PC-3 (cell line): ENCODE measurements around the gene ZNF513. TPM values are rescaled to one million over a fixed set of nuclear protein-coding genes. Genes with fewer than 3 reads are reported as not detected.

Source experiments
- ATAC-seq: fragments of 200-7000 bp; cut with Tn5 transposase; 2 replicates; pipeline ENCODE4 v1.9.1; 2020; ENCODE audit warnings: mild to moderate bottlenecking, moderate library complexity
- BruUV-seq: library from RNA; stranded (reverse); fragments of 400-500 nt; replicated peaks from 2 replicates; lab custom pipeline; 2021; lab: Mats Ljungman, UMichigan
- CTCF ChIA-PET: fragments of 300-600 bp; sonication (Branson Sonifier 250); formaldehyde crosslinking; loops from one replicate; lab custom pipeline; 2022; ENCODE audit warnings: antibody characterized with exemption; lab: Charles Lee
- POLR2A ChIA-PET: fragments of 300-600 bp; sonication (Branson Sonifier 250); formaldehyde crosslinking; loops from one replicate; lab custom pipeline; 2022; ENCODE audit warnings: antibody characterized with exemption; ENCODE audit not compliant: unreplicated experiment; lab: Charles Lee
- DNase-seq: peaks from one replicate; pipeline ENCODE4 v3.0.0-alpha.2; 2015
- H2AFZ ChIP-seq: fragments of 300-600 bp; sonication (generic); 2 replicates; pipeline ENCODE4 v1.6.0; 2016; ENCODE audit warnings: antibody characterized with exemption, low read length
- H3F3A ChIP-seq: fragments of 300-600 bp; sonication (generic); one replicate; pipeline ENCODE4 v1.6.0; 2017; ENCODE audit warnings: antibody characterized with exemption, low read length, control low read depth, mild to moderate bottlenecking; ENCODE audit not compliant: unreplicated experiment
- H3K27ac ChIP-seq: fragments of 300-600 bp; sonication (generic); 2 replicates; pipeline ENCODE4 v1.5.1; 2016; ENCODE audit warnings: mild to moderate bottlenecking, low read length
- H3K27me3 ChIP-seq: fragments of 300-600 bp; sonication (generic); 2 replicates; pipeline ENCODE4 v1.6.1; 2016; ENCODE audit warnings: low read length, mixed read lengths
- H3K36me3 ChIP-seq: fragments of 300-600 bp; sonication (generic); 2 replicates; pipeline ENCODE4 v1.6.1; 2016; ENCODE audit warnings: low read depth, mixed run types, low read length, mixed read lengths
- H3K4me1 ChIP-seq: fragments of 300-600 bp; sonication (generic); 2 replicates; pipeline ENCODE4 v1.5.1; 2016; ENCODE audit warnings: low read length; ENCODE audit not compliant: insufficient read depth
- H3K4me2 ChIP-seq: fragments of 300-600 bp; sonication (generic); 2 replicates; pipeline ENCODE4 v1.6.0; 2016; ENCODE audit warnings: low read length
- H3K4me3 ChIP-seq: fragments of 300-600 bp; sonication (generic); 2 replicates; pipeline ENCODE4 v1.5.1; 2016; ENCODE audit warnings: mild to moderate bottlenecking, low read length, mixed read lengths
- H3K79me2 ChIP-seq: fragments of 300-600 bp; sonication (generic); 2 replicates; pipeline ENCODE4 v1.6.1; 2017; ENCODE audit warnings: low read length, mixed read lengths
- H3K9ac ChIP-seq: fragments of 300-600 bp; sonication (generic); 2 replicates; pipeline ENCODE4 v1.6.0; 2016; ENCODE audit warnings: mild to moderate bottlenecking, low read length
- H3K9me2 ChIP-seq: fragments of 300-600 bp; sonication (generic); replicated peaks from 2 replicates; pipeline ENCODE4 v1.6.1; 2016; ENCODE audit warnings: mixed run types, low read length, mixed read lengths
- H3K9me3 ChIP-seq: fragments of 300-600 bp; sonication (generic); 2 replicates; pipeline ENCODE4 v1.6.1; 2016; ENCODE audit warnings: low read length, mixed read lengths
- H4K20me1 ChIP-seq: fragments of 300-600 bp; sonication (generic); 2 replicates; pipeline ENCODE4 v1.6.1; 2016; ENCODE audit warnings: low read length, mixed read lengths
- EZH2 ChIP-seq: fragments of 300-600 bp; sonication (generic); IDR thresholded peaks from one replicate; pipeline ENCODE4 v1.6.1; 2017; ENCODE audit warnings: antibody characterized with exemption, mild to moderate bottlenecking, low read length; ENCODE audit not compliant: unreplicated experiment
- EZH2phosphoT487 ChIP-seq: fragments of 300-600 bp; sonication (generic); IDR thresholded peaks from 2 replicates; pipeline ENCODE4 v1.6.1; 2018; ENCODE audit warnings: mild to moderate bottlenecking, antibody characterized with exemption, low read length, borderline replicate concordance
- intact Hi-C: fragments of 100-400 bp; cut with micrococcal nuclease; formaldehyde crosslinking; loops from 2 replicates; pipeline ENCODE4 v1.9.0; 2023
- total RNA-seq: library from RNA; depleted of rRNA; stranded (reverse); fragments of >200 nt; gene quantifications from 2 replicates; pipeline ENCODE4 v1.2.3, GENCODE V29; 2014
- TF ChIP-seq, protein P1 (sequence below): fragments of 300-600 bp; sonication (generic); conservative IDR thresholded peaks from 2 replicates; pipeline ENCODE4 v1.5.1; 2017; ENCODE audit warnings: antibody characterized with exemption, low read depth, mild to moderate bottlenecking, low read length

ZNF513 gene
- total RNA-seq, 1 experiment from 2014 or later, result 7.4 TPM

DNA sequence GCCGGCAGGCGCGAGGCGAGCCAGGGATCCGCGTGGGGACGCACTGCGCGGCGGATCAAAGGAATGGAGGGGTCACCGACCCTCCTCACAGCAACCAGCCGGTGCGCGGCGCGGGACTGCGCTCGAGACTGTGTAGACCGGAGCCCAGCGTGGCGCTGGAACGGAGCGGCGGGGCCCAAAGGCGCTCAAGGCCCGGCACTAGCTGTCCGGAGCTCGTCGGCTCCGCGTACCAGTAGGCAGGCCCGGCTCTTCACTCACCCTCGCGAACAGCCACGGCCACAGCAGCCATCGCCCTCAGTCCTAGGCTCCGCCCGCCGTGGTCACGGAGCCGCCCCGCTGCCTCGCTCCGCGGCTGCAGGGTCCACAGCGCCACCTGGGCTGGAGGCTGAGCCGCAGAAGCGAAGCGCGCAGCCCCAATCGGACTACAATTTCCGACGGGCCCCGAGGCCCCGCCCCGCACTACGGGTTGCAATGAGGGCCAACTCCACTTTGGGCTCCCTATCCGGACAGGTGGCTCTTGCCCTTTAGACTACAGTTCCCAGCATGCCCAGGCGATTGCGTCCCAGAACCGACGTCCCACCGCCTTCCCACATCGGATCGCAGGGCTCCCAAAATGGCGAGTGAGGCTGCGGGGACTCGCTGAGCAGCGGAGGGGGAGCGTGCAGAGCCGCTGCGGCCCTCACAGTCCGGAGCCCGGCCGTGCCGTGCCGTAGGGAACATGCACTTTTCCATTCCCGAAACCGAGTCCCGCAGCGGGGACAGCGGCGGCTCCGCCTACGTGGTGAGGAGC, 10.3 kb downstream of the ZNF513 start, which contains the start of the genes EIF2B4 and SNX17:
Gene EIF2B4 (minus strand): TSS at position 313 of the 790 bp plus-strand sequence. CDS start 24 bp downstream, at position 289.
Gene SNX17 (plus strand): TSS at position 591 of the 790 bp plus-strand sequence. CDS start 128 bp downstream, at position 719.
- POLR2A ChIA-PET, result interaction anchor here (0.6 to 1.0 kb wide), 2 partner anchors 39 to 49 kb away, joined by 3 to 5 read pairs; partner anchors contain the start of gene PPM1G
- Histone ChIP-seq H3K9ac (peak within 1 kb of the TSS; percentile 93), H3K36me3 (peaks cover 27% of the 10 kb centered on the region), H4K20me1 (no peaks in the 10 kb centered on the region), H2AFZ (peak within 1 kb of the TSS; percentile 90), H3K4me2 (peak within 1 kb of the TSS; percentile 98), H3K9me3 (no peaks in the 10 kb centered on the region), H3K4me3 (peak within 1 kb of the TSS; percentile 76), H3K9me2 (no peaks in the 10 kb centered on the region), H3F3A (no peaks in the 10 kb centered on the region), H3K27ac (peak within 1 kb of the TSS; percentile 51), H3K4me1 (peaks cover 35% of the 10 kb centered on the region), H3K27me3 (no peaks in the 10 kb centered on the region), H3K79me2 (peaks cover 48% of the 10 kb centered on the region)
- no TSS peak for BruUV-seq
- intact Hi-C loops, result loop anchor here (1.0 kb wide), 3 partner anchors 14 to 299 kb away; partner anchors contain the start of genes GTF3C2 and OST4
- no peak for TF ChIP-seq EZH2
- TF ChIP-seq, protein P1, sequence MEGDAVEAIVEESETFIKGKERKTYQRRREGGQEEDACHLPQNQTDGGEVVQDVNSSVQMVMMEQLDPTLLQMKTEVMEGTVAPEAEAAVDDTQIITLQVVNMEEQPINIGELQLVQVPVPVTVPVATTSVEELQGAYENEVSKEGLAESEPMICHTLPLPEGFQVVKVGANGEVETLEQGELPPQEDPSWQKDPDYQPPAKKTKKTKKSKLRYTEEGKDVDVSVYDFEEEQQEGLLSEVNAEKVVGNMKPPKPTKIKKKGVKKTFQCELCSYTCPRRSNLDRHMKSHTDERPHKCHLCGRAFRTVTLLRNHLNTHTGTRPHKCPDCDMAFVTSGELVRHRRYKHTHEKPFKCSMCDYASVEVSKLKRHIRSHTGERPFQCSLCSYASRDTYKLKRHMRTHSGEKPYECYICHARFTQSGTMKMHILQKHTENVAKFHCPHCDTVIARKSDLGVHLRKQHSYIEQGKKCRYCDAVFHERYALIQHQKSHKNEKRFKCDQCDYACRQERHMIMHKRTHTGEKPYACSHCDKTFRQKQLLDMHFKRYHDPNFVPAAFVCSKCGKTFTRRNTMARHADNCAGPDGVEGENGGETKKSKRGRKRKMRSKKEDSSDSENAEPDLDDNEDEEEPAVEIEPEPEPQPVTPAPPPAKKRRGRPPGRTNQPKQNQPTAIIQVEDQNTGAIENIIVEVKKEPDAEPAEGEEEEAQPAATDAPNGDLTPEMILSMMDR, result peak; percentile 81
- peak; percentile 99 for DNase-seq
- CTCF ChIA-PET, result no interaction called here
- peak; percentile 92 for ATAC-seq

DNA sequence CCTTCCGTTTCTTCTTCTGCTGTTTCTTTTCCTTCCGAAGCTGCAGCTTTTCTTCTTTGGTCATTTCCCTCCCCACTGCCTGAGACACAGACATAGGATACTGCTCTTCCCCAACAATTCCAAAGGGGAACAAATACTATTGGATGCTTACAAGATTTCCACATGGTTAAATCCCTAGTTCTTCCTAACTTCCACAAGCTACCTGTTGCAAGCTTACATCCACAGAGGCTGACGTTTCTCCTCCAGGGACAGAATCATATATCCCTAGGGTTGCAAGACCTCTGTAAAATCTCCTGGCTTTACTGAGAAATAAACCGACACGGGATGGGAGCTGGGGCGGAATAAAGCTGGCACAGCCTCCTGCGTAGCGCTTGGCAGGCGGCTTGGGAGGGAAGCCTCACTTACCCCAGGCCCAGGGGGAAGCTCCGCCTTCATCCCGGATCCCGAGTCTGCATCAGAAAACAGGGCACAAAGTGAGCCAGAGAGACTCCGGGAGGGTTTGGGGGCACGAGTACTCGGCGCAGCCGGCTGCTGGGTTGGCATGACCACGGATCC, 11.0 kb downstream of the ZNF513 start:
- intact Hi-C loops, result loop anchor here (1.0 kb wide), 3 partner anchors 13 to 298 kb away; partner anchors contain the start of genes GTF3C2 and OST4
- peak overlapping the region; percentile 83 for H3K4me2 ChIP-seq
- BruUV-seq, result TSS peak; percentile 51
- ChIA-PET POLR2A (interaction anchor here (0.6 to 1.0 kb wide), 2 partner anchors 40 to 48 kb away, joined by 3 to 5 read pairs; partner anchors contain the start of gene PPM1G), CTCF (interaction anchor here (0.5 kb wide), 1 partner anchor 12 kb away, joined by 3 read pairs; no protein-coding TSS in a partner anchor)
- H3K4me3 ChIP-seq, result peak overlapping the region; percentile 76
- H4K20me1 ChIP-seq, result no peaks in the 10 kb centered on the region
- peak overlapping the region; percentile 88 for H3K9ac ChIP-seq
- no peaks in the 10 kb centered on the region for H3F3A ChIP-seq
- no peaks in the 10 kb centered on the region for H3K9me2 ChIP-seq
- peaks cover 27% of the 10 kb centered on the region for H3K36me3 ChIP-seq
- peaks cover 35% of the 10 kb centered on the region for H3K4me1 ChIP-seq
- peak overlapping the region; percentile 50 for H3K27ac ChIP-seq
- DNase-seq (peak; percentile 54), ATAC-seq (peak; percentile 43)
- peaks cover 48% of the 10 kb centered on the region for H3K79me2 ChIP-seq
- TF ChIP-seq EZH2phosphoT487 (no peak), EZH2 (no peak)
- TF ChIP-seq, protein P1, result no peak
- H3K27me3 ChIP-seq, result no peaks in the 10 kb centered on the region
- H2AFZ ChIP-seq, result peak overlapping the region; percentile 90
- H3K9me3 ChIP-seq, result no peaks in the 10 kb centered on the region
